HepG2 (cell line): ENCODE data around the gene CACNA2D3. TPM values are rescaled to one million over a fixed set of nuclear protein-coding genes. Genes with fewer than 3 reads are reported as not detected.

Experiments
- ATAC-seq: fragments of 200-7000 bp; cut with Tn5 transposase; 3 replicates; pipeline ENCODE4 v1.9.1; 2020; ENCODE audit warnings: mild to moderate bottlenecking, moderate library complexity
- BruUV-seq: library from RNA; stranded (reverse); fragments of 400-500 nt; replicated peaks from 2 replicates; lab custom pipeline; 2021; lab: Mats Ljungman, UMichigan
- CTCF ChIA-PET: fragments of 300-600 bp; formaldehyde crosslinking; extraction: SDS; loops from one replicate; lab custom pipeline; 2021; ENCODE audit warnings: low total read pairs, inconsistent platforms, low intra/inter-chr PET ratio; lab: Yijun Ruan, JAX
- POLR2A ChIA-PET: fragments of 350-600 bp; sonication (Branson Sonifier 250); formaldehyde crosslinking; loops from one replicate; lab custom pipeline; 2020; ENCODE audit warnings: antibody characterized with exemption, inconsistent platforms; lab: Yijun Ruan, JAX
- DNase-seq: peaks from one replicate; pipeline ENCODE4 v3.0.0-alpha.2; 2015; ENCODE audit warnings: low spot score
- FAIRE-seq: peaks from 3 replicates; lab custom pipeline; 2011; peaks lifted over from hg19 to GRCh38; lab: Jason Lieb, UNC
- H2AFZ ChIP-seq: one replicate; pipeline ENCODE4 v1.6.1; 2011; ENCODE audit warnings: low read length, inconsistent platforms
- H3K27ac ChIP-seq: fragments of 300-600 bp; 3 replicates; pipeline ENCODE4 v1.8.0; 2011; ENCODE audit warnings: mixed run types, mild to moderate bottlenecking, mixed read lengths, low read length, inconsistent platforms; ENCODE audit not compliant: insufficient read depth; ENCODE audit errors: extremely low read length
- H3K27me3 ChIP-seq, 2 experiments: fragments of 200-600 bp in 1 of 2; 2 replicates in 1 of 2; 3 replicates in 1 of 2; pipeline versions ENCODE4 v1.6.0 to v1.8.0; 2011; ENCODE audit warnings: low read length in 2 of 2, mild to moderate bottlenecking in 2 of 2, moderate library complexity in 2 of 2, inconsistent platforms in 1 of 2; ENCODE audit not compliant: insufficient read depth in 2 of 2, control insufficient read depth in 1 of 2
- H3K36me3 ChIP-seq, 2 experiments: fragments of 200-600 bp in 1 of 2; replicated peaks in 1 of 2; 2 replicates in 1 of 2; 3 replicates in 1 of 2; pipeline versions ENCODE4 v1.5.1 to v1.8.0; 2011; ENCODE audit warnings: low read length in 2 of 2, inconsistent platforms in 1 of 2; ENCODE audit not compliant: insufficient read depth in 2 of 2, control insufficient read depth in 1 of 2
- H3K4me1 ChIP-seq: 2 replicates; pipeline ENCODE4 v1.5.1; 2012; ENCODE audit warnings: low read length, inconsistent platforms; ENCODE audit not compliant: insufficient read depth
- H3K4me2 ChIP-seq: 2 replicates; pipeline ENCODE4 v1.6.0; 2011; ENCODE audit warnings: low read depth, low read length, inconsistent platforms
- H3K4me3 ChIP-seq, 3 experiments: fragments of 200-600 bp in 1 of 3; sonication (generic), shearing (Covaris generic) in 1 of 3; replicated peaks in 1 of 3; 2 replicates each; pipeline ENCODE4 v1.5.1; 2011 to 2016; ENCODE audit warnings: low read length in 3 of 3, inconsistent platforms in 2 of 3, low read depth in 2 of 3, mild to moderate bottlenecking in 2 of 3, control low read depth in 1 of 3, mixed read lengths in 1 of 3; ENCODE audit not compliant: insufficient read depth in 1 of 3
- H3K79me2 ChIP-seq: one replicate; pipeline ENCODE4 v1.6.1; 2011; ENCODE audit warnings: low read length, inconsistent platforms; ENCODE audit not compliant: insufficient read depth
- H3K9ac ChIP-seq: 2 replicates; pipeline ENCODE4 v1.6.0; 2011; ENCODE audit warnings: mild to moderate bottlenecking, low read depth, low read length, inconsistent platforms; ENCODE audit not compliant: insufficient read depth
- H3K9me3 ChIP-seq: 2 replicates; pipeline ENCODE4 v1.5.1; 2012; ENCODE audit warnings: mild to moderate bottlenecking, low read length
- H4K20me1 ChIP-seq: 2 replicates; pipeline ENCODE4 v1.6.0; 2011; ENCODE audit warnings: inconsistent platforms, mild to moderate bottlenecking, low read length, moderate library complexity; ENCODE audit not compliant: insufficient read depth
- JARID2 ChIP-seq: sonication (generic); formaldehyde crosslinking; IDR thresholded peaks from 2 replicates; pipeline ENCODE4 v1.8.1; 2023; ENCODE audit warnings: missing genetic modification reagents, inconsistent platforms; ENCODE audit not compliant: insufficient replicate concordance
- NFATC3 ChIP-seq: sonication (generic); formaldehyde crosslinking; IDR thresholded peaks from 2 replicates; pipeline ENCODE4 v1.5.1; 2020; ENCODE audit warnings: mild to moderate bottlenecking, missing genetic modification reagents
- NR2F1 ChIP-seq, 2 experiments: fragments of 450-650 bp in 1 of 2; formaldehyde crosslinking in 1 of 2; IDR thresholded peaks; 2 replicates each; pipeline versions ENCODE4 v1.5.0 to v1.6.1; 2016 to 2020; ENCODE audit warnings: mild to moderate bottlenecking in 1 of 2, missing compliant biosample characterization in 1 of 2, missing genetic modification reagents in 1 of 2, moderate library complexity in 1 of 2
- PPARG ChIP-seq: conservative IDR thresholded peaks from 2 replicates; pipeline ENCODE4 v1.6.1; 2016; ENCODE audit warnings: missing biosample characterization, missing genetic modification reagents
- PRMT3 ChIP-seq: sonication (generic); formaldehyde crosslinking; IDR thresholded peaks from 2 replicates; pipeline ENCODE4 v1.8.1; 2022; ENCODE audit warnings: low read depth, mild to moderate bottlenecking, moderate library complexity, missing genetic modification reagents, borderline replicate concordance
- RAD51 ChIP-seq: fragments of 450-650 bp; IDR thresholded peaks from 2 replicates; pipeline ENCODE4 v1.6.1; 2016; ENCODE audit warnings: borderline replicate concordance
- RFXAP ChIP-seq: sonication (generic); formaldehyde crosslinking; IDR thresholded peaks from 2 replicates; pipeline ENCODE4 v1.4.0; 2020; ENCODE audit warnings: missing genetic modification reagents, borderline replicate concordance
- SMC3 ChIP-seq: IDR thresholded peaks from 2 replicates; pipeline ENCODE4 v1.6.1; 2011; ENCODE audit warnings: low read length, improper control_type of control experiment
- SMYD3 ChIP-seq: sonication (generic); formaldehyde crosslinking; IDR thresholded peaks from 2 replicates; pipeline ENCODE4 v1.8.1; 2023; ENCODE audit warnings: mild to moderate bottlenecking, missing genetic modification reagents
- ZFP36 ChIP-seq: fragments of 150-350 bp; IDR thresholded peaks from 2 replicates; pipeline ENCODE4 v1.6.1; 2018; ENCODE audit warnings: borderline replicate concordance, low read length, low read depth; ENCODE audit not compliant: partially characterized antibody
- ZNF282 ChIP-seq: fragments of 450-650 bp; IDR thresholded peaks from 2 replicates; pipeline ENCODE4 v1.6.1; 2018; ENCODE audit not compliant: partially characterized antibody
- ZNF329 ChIP-seq: sonication (generic); formaldehyde crosslinking; IDR thresholded peaks from 2 replicates; pipeline ENCODE4 v1.9.0; 2021; ENCODE audit warnings: low read depth, mild to moderate bottlenecking, missing genetic modification reagents
- WGBS: methylation state at CpG from one replicate; pipeline ENCODE4 v1.1.6; 2017; ENCODE audit warnings: low lambda C conversion rate; 5-methylcytosine and 5-hydroxymethylcytosine counted together
- in situ Hi-C: cut with HindIII; loops from 2 replicates; pipeline ENCODE4 v1.10.0; 2017; ENCODE audit warnings: low pct_unique_long_range_greater_than_20kb; ENCODE audit not compliant: extremely low pct_ligation_motif_present
- intact Hi-C: fragments of 100-400 bp; cut with micrococcal nuclease; formaldehyde crosslinking; loops from one replicate; pipeline ENCODE4 v1.10.0; 2022; ENCODE audit not compliant: unreplicated experiment
- polyA plus RNA-seq, 8 experiments: library from polyadenylated mRNA; depleted of rRNA in 3 of 8; stranded (reverse) in 7 of 8; unstranded in 1 of 8; fragments of >200 nt; fragmentation: Illumina TruSeq in 4 of 8; extraction: Trizol in 4 of 8; gene quantifications; 2 replicates each; pipeline versions ENCODE4 v1.2.1 to v1.2.3, GENCODE V29; 2011 to 2016; ENCODE audit warnings: low read depth in 4 of 8, missing spikeins in 1 of 8, mixed read lengths in 1 of 8; ENCODE audit not compliant: insufficient read depth in 1 of 8
- total RNA-seq, 5 experiments: library from RNA; depleted of rRNA; stranded (reverse); fragments of >200 nt; fragmentation: Illumina TruSeq; extraction: Trizol; gene quantifications; 2 replicates each; pipeline ENCODE4 v1.2.3, GENCODE V29; 2016; ENCODE audit warnings: low read depth in 1 of 5
- TF ChIP-seq, protein P1 (sequence below): sonication (generic); formaldehyde crosslinking; IDR thresholded peaks from 2 replicates; pipeline ENCODE4 v1.8.1; 2023; ENCODE audit warnings: missing genetic modification reagents, inconsistent platforms, borderline replicate concordance
- TF ChIP-seq, protein P2 (sequence below): sonication (generic); formaldehyde crosslinking; IDR thresholded peaks from 2 replicates; pipeline ENCODE4 v1.4.0; 2020; ENCODE audit warnings: missing genetic modification reagents
- TF ChIP-seq, protein P3 (sequence below): sonication (generic); formaldehyde crosslinking; IDR thresholded peaks from 2 replicates; pipeline ENCODE4 v1.5.0; 2020; ENCODE audit warnings: missing genetic modification reagents
- TF ChIP-seq, protein P4 (sequence below): sonication (generic); formaldehyde crosslinking; IDR thresholded peaks from 2 replicates; pipeline ENCODE4 v1.9.0; 2022; ENCODE audit warnings: low read depth, missing genetic modification reagents

The CACNA2D3 gene
- total and polyA plus RNA-seq, 2 of the 13 experiments (the other 11 are each of a cell fraction or from before 2014, with no cell fraction given), result not detected

DNA sequence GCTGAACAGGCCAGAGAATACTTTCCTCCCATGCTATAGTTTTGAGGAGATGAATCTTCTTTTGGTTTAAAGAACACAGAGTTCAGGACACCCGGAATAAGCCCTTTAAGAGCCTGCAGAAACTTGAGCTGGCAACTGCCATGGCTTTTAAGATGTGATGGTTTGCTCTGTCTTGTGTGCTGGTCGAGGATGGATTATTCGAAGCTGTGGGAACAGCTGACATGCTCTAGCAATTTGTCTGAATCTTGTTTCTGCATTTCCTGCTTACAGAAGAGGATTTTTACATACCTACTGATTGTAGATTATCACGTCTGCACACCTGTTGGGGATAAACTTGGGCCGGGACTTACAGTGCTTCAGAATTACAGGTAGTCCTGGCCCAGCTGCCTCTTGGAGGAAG lies 408.6 kb downstream of the CACNA2D3 start:
- intact Hi-C loops, result no loop called here
- Histone ChIP-seq H3K9me3 (no peaks in the 10 kb centered on the region), H3K27ac (no peak overlapping the region), H3K9ac (no peak overlapping the region), H3K79me2 (no peaks in the 10 kb centered on the region)
- POLR2A ChIA-PET, result no interaction called here
- ATAC-seq (no peak), FAIRE-seq (no peak), DNase-seq (no peak)
- in situ Hi-C loops, result no loop called here
- TF ChIP-seq ZNF282 (no peak), SMYD3 (CRISPR knock-in tag) (no peak), PRMT3 (CRISPR knock-in tag) (no peak), PPARG (CRISPR knock-in tag) (no peak), RAD51 (no peak), SMC3 (no peak), NFATC3 (CRISPR knock-in tag) (no peak), NR2F1 (CRISPR knock-in tag; IDR thresholded peaks at IDR 0.05) (no peak), ZFP36 (no peak), JARID2 (no peak), ZNF329 (CRISPR knock-in tag) (no peak), RFXAP (CRISPR knock-in tag) (no peak)
- TF ChIP-seq, protein P1, sequence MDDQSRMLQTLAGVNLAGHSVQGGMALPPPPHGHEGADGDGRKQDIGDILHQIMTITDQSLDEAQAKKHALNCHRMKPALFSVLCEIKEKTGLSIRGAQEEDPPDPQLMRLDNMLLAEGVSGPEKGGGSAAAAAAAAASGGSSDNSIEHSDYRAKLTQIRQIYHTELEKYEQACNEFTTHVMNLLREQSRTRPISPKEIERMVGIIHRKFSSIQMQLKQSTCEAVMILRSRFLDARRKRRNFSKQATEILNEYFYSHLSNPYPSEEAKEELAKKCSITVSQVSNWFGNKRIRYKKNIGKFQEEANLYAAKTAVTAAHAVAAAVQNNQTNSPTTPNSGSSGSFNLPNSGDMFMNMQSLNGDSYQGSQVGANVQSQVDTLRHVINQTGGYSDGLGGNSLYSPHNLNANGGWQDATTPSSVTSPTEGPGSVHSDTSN (CRISPR knock-in tag), result no peak
- TF ChIP-seq, protein P2, sequence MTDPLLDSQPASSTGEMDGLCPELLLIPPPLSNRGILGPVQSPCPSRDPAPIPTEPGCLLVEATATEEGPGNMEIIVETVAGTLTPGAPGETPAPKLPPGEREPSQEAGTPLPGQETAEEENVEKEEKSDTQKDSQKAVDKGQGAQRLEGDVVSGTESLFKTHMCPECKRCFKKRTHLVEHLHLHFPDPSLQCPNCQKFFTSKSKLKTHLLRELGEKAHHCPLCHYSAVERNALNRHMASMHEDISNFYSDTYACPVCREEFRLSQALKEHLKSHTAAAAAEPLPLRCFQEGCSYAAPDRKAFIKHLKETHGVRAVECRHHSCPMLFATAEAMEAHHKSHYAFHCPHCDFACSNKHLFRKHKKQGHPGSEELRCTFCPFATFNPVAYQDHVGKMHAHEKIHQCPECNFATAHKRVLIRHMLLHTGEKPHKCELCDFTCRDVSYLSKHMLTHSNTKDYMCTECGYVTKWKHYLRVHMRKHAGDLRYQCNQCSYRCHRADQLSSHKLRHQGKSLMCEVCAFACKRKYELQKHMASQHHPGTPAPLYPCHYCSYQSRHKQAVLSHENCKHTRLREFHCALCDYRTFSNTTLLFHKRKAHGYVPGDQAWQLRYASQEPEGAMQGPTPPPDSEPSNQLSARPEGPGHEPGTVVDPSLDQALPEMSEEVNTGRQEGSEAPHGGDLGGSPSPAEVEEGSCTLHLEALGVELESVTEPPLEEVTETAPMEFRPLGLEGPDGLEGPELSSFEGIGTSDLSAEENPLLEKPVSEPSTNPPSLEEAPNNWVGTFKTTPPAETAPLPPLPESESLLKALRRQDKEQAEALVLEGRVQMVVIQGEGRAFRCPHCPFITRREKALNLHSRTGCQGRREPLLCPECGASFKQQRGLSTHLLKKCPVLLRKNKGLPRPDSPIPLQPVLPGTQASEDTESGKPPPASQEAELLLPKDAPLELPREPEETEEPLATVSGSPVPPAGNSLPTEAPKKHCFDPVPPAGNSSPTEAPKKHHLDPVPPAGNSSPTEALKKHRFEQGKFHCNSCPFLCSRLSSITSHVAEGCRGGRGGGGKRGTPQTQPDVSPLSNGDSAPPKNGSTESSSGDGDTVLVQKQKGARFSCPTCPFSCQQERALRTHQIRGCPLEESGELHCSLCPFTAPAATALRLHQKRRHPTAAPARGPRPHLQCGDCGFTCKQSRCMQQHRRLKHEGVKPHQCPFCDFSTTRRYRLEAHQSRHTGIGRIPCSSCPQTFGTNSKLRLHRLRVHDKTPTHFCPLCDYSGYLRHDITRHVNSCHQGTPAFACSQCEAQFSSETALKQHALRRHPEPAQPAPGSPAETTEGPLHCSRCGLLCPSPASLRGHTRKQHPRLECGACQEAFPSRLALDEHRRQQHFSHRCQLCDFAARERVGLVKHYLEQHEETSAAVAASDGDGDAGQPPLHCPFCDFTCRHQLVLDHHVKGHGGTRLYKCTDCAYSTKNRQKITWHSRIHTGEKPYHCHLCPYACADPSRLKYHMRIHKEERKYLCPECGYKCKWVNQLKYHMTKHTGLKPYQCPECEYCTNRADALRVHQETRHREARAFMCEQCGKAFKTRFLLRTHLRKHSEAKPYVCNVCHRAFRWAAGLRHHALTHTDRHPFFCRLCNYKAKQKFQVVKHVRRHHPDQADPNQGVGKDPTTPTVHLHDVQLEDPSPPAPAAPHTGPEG, result no peak
- TF ChIP-seq, protein P3, sequence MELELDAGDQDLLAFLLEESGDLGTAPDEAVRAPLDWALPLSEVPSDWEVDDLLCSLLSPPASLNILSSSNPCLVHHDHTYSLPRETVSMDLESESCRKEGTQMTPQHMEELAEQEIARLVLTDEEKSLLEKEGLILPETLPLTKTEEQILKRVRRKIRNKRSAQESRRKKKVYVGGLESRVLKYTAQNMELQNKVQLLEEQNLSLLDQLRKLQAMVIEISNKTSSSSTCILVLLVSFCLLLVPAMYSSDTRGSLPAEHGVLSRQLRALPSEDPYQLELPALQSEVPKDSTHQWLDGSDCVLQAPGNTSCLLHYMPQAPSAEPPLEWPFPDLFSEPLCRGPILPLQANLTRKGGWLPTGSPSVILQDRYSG (CRISPR knock-in tag), result no peak
- TF ChIP-seq, protein P4, sequence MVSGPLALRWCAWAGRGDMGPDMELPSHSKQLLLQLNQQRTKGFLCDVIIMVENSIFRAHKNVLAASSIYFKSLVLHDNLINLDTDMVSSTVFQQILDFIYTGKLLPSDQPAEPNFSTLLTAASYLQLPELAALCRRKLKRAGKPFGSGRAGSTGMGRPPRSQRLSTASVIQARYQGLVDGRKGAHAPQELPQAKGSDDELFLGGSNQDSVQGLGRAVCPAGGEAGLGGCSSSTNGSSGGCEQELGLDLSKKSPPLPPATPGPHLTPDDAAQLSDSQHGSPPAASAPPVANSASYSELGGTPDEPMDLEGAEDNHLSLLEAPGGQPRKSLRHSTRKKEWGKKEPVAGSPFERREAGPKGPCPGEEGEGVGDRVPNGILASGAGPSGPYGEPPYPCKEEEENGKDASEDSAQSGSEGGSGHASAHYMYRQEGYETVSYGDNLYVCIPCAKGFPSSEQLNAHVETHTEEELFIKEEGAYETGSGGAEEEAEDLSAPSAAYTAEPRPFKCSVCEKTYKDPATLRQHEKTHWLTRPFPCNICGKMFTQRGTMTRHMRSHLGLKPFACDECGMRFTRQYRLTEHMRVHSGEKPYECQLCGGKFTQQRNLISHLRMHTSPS (CRISPR knock-in tag), result no peak
- TF ChIP-seq, all 625 proteins: peak for 0
- CTCF ChIA-PET, result no interaction called here
- Histone ChIP-seq H3K36me3 (no peaks in the 10 kb centered on the region), H3K4me3 (no peak overlapping the region), H3K4me1 (no peaks in the 10 kb centered on the region), H3K4me2 (no peak overlapping the region), H4K20me1 (no peaks in the 10 kb centered on the region), H2AFZ (no peak overlapping the region), H3K27me3 (peaks cover 0 to 4% of the 10 kb centered on the region in 2 experiments; a peak in 1 of 5 replicates)
- BruUV-seq, result no TSS peak
- 0% methylated on average over 4 of the region's 5 CpGs for WGBS
